GM12864 (cell line): ENCODE data around the gene EXOC3L4.

ENCODE experiments used
- DNase-seq: peaks from one replicate; pipeline ENCODE4 v3.0.0-alpha.2; 2011; ENCODE audit warnings: low read depth
- H3K4me3 ChIP-seq: 2 replicates; pipeline ENCODE4 v1.5.1; 2011; ENCODE audit warnings: mild to moderate bottlenecking, low read depth, low read length, control low read depth
- TF ChIP-seq, protein P1 (sequence below): IDR thresholded peaks from 2 replicates; pipeline ENCODE4 v1.5.1; 2011; ENCODE audit warnings: low read depth, mild to moderate bottlenecking, moderate library complexity, low read length, control low read depth, inconsistent platforms; ENCODE audit errors: missing control alignments

EXOC3L4 gene

DNA sequence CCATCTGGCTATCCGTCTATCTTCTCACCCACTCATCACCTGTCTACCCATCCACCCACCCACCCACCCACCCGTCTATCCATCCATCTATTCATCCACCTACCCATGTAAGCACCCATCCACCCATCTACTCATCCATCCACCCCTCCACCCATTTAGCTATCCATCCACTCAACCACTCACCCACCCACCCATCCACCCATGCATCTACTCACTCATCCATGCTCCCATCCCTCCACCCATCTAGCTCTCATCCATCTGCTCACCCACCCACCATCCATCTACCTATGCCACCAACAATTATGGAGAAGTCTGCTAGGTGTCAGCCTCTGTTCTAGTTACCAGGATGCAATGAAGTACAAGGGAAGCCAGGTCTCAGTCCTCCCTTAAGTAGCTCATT lies 39.9 kb downstream of the EXOC3L4 start:
- TF ChIP-seq, protein P1, sequence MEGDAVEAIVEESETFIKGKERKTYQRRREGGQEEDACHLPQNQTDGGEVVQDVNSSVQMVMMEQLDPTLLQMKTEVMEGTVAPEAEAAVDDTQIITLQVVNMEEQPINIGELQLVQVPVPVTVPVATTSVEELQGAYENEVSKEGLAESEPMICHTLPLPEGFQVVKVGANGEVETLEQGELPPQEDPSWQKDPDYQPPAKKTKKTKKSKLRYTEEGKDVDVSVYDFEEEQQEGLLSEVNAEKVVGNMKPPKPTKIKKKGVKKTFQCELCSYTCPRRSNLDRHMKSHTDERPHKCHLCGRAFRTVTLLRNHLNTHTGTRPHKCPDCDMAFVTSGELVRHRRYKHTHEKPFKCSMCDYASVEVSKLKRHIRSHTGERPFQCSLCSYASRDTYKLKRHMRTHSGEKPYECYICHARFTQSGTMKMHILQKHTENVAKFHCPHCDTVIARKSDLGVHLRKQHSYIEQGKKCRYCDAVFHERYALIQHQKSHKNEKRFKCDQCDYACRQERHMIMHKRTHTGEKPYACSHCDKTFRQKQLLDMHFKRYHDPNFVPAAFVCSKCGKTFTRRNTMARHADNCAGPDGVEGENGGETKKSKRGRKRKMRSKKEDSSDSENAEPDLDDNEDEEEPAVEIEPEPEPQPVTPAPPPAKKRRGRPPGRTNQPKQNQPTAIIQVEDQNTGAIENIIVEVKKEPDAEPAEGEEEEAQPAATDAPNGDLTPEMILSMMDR: no peak
- no peak for DNase-seq
- H3K4me3 ChIP-seq: no peak overlapping the region

DNA sequence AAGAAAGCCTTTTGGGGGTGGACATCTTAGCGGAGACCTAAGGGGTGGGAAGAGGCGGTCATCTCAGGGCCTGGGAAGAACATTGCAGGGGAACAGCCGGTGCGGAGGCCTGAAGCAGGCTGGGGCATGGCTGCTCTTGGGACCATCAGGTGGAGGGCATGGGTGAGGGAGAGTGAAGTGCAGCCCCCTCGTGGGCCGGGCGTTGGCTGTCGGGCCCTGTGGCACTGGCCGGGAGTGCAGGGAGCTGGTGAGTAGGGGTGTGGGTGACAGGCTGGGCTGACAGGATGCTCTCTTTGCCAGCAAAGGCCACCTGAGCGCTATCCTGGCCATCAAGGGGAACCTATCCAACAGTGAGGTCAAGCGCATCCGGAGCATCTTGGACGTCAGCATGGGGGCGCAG lies 40.4 kb downstream of the EXOC3L4 start:
- TF ChIP-seq, protein P1: no peak
- no peak overlapping the region for H3K4me3 ChIP-seq
- no peak for DNase-seq

DNA sequence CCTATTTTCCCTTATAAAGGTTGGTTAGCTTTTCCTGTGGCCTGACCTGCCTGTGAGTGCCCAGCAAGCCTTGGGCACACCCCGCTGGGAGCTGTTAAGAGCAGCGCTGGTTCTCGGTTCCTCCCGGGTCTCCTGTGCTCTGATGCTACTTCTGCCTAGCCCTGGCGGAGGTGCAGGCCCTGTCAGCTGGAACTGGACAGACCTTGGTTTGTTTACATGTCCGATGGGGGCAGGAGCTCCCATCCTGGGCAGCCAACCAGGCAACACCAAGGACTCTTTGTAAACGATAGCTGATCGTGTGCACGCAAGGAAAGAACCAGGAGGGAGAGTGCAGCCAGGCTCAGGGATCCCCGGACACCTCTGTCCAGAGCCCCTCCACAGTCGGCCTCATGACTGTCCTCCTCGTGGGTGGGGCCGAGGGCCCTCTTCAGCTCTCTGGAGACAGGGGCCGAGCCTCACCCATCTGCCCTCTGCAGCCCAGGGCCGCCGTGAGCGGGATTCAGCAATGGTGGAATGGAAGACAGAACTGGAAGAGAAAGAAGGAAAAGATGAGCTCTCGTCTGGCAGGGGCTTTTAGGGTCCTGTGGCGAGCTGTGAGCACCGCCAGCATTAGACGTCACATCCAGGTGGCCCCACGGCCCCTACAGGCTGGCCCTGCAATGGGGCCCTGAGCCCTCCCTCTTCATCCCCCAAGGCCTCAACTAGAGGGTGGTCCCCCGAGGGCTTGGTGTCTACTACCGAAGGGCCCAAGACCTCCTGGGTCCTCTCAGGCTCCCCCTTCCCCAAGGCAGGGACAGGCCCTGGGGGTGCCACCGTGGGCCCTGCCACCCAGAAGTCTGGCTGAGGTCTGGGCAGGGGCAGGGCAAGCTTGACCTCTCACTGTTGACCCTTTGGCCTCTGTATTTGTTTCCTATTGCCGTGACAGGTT lies 41.1 kb downstream of the EXOC3L4 start:
- no peak overlapping the region for H3K4me3 ChIP-seq
- TF ChIP-seq, protein P1: no peak
- no peak for DNase-seq

DNA sequence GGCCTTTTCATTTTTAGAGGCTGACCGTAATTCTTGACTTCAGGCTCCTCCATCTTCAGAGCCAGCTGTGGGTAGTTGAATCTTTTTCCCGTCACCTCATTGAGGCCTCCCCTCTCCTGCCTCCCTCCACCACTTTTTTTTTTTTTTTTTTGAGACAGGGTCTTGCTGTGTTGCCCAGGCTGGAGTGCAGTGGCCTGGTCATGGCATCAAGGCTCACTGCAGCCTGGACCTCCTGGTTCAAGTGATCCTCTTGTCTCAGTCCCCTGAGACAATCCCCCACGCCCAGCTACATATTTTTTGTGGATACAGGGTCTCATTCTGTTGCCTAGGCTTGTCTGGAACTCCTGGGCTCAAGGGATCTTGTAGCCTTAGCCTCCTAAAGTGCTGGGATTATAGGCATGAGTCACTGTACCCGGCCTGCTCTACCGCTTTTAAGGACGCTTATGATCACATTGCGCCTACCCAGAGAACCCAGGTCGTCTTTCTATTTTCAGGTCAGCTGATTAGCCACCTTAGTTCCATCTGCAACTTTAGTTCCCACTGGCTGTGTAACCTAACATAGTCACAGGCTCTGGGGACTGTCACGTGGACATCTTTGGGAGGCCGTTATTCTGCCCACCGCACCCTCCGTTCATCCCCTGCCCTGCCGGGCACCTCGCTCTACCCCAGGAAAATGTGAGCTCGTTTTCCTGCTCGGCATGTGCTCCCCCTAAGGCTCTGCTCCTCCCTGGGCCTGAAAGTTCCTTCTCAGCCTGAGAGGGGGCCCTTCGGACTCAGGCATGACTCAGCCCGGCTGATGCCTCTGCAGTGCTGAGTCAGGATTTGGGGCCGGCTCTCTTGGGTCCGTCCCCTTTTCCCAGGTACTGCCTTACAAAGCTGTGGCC lies 42.1 kb downstream of the EXOC3L4 start:
- no peak overlapping the region for H3K4me3 ChIP-seq
- no peak for DNase-seq
- TF ChIP-seq, protein P1: no peak

DNA sequence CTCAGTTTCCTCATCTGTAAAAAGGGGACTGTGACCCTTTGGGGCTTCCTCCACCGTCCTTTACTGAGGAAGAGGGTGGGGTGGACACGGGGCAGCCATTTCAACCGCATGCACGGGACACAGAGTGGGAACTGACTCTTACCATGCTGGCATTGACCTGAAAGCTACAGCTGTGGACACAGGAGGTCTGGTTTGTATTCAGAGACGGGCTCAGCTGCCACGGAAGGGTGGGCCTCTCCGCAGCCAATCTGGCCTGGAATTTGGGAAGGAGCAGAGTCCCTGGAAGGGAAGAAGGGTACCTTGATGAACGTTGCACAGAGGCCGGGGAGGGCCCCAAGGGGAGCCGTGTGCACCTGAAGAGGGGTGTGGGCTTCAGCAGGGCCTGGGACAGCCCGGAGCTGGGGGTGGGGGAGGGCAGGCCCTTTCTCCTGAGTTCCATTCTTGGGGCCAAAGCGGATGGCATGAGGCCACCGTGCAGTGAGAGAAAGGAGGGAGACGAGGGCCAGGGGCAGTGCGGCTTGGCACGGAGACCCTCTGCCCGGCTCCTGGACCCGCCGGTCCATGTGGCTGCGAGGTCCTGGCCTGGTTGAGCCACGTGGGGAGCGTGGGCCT lies 43.3 kb downstream of the EXOC3L4 start:
- no peak overlapping the region for H3K4me3 ChIP-seq
- TF ChIP-seq, protein P1: no peak
- no peak for DNase-seq

DNA sequence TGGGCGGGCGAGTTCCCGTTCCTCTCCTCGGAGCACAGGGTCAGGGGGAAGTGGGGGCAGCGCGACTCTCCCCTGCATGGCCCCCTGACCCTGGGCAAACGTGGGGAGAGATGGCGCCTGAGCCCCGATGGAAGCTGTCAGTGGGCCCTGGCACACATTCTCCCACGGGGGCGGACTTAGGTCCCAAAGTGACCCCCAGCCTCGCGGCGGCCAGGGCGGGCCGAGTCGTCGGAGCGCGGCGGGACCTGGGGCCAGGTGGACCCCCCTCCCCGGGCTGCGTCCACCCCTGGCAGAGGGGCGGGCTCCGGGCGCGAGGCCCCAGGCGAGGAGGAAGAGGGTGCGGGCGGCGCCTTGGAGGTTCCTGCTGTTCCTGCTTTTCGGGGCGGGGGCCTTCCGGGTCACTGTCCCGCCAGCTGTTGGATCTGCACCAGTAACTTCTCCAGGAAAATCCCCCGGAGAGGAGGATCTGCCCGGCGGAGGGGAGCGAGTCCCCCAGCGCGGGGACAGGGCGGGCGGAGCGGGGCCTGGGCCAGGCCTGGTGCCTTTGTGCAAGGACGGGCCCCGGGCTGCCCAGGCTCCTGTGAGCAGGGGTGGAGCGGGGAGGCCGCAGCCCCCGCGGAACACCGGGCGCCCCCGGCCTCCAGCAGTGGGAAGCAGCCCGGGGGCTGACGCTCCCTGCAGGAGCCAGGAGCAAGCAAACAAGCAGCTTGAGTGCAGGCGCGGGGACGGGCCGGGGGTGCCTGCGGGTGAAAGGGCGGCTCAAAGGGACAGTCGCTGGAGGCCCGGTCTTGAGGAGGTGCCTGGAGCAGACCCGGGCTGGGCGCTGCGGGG lies 44.0 kb downstream of the EXOC3L4 start:
- H3K4me3 ChIP-seq: no peak overlapping the region
- no peak for DNase-seq
- TF ChIP-seq, protein P1: no peak
